AG08396 (cell line): ENCODE results near the gene COL13A1.

Experiments
- DNase-seq: peaks from one replicate; pipeline ENCODE4 v3.0.0; 2012; ENCODE audit warnings: low spot score, mixed read lengths

The COL13A1 gene

DNA sequence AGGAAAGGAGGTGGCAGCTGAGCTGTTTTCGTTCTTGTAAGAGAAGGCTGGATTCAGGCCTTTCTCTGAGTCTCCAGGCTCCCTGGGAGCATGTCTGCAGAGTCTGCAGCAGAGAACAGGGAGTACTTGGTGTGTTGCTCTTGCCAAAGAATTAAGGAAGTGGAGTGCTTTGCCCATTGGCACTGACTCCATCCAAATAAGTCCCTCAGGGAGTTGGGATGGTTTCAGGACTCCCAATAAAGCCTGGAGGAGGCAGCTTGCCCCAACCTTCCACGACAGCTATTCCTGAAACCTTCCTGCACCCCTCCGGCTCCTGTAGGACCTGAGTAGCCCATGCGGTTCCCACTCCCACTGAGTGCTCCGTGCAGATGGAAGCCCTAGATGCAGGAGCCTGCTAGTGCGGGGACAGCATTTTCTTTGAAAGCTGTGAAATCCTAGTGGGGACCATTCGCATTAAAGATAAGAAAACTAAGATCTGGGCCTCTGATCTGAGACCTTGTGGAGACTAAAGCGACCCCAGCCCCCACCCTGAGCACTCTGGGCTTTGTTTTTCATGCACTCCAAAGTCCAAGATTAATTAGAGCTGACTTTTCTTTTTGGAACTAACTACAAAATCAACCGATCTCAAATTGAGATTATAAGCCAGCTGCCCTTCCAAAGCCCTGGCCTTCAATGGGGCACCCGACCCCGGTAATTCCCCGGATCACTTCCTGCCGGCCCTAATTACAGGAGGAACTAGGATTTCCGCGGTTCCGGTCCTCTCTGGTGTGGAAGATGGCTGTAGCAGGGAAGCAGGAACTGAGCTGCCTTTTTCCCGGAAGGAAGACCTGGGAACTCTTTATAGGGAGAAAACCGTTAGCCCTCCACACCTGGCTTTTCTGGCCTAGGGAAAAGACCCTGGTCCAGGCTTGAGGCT, 110.2 kb downstream of the COL13A1 start:
- no peak for DNase-seq

- DNase-seq: no peak
Measured at GRCh38 chr10:69912589-69912988, 110.9 kb downstream of the COL13A1 start.

- DNase-seq: no peak
Measured at GRCh38 chr10:69913606-69914382, 112.1 kb downstream of the COL13A1 start.

DNA sequence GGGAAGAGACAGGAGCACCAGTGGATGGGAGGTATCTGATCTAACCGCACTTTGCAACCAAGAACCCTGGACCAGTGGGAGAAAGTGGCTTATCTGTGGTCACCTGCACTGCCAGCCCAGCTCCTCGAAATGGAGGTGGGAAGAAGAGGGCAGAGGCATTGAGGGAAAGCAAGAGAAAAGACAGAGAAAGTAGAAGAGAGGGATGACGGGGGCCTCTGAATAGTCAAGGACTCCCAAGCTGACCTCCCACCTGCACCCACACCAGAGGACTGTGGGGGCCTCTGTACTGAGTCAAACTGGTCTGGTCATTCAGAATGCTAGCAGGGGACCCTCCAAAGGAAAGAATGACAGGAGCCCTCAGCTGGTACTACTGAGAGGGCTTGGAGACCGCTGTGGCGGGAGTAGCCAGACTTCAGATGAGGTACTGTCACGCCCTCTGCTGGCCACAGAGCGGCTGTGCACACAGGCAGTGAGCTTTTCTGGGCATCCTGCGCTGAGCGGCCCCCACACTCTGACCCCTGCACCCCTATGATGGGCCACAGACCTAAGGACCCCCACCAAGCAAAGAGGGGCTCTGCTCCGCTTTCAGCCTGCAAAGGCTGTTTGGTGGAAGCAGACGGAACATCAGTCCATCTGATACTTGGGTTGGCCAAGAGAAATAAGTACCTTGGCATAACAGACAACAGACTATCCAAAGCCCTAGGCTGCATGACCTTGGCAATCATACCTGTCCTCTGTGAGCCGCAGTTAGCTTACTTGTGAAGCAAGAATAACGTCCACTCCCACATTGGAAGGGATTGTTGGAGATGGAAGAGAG, 112.9 kb downstream of the COL13A1 start:
- DNase-seq: peak; percentile 84

GRCh38 chr10:69915215-69915560, 113.5 kb downstream of the COL13A1 start:
- no peak for DNase-seq

GRCh38 chr10:69916118-69916517, 114.4 kb downstream of the COL13A1 start:
- DNase-seq: no peak

- DNase-seq: no peak
Measured at GRCh38 chr10:69918036-69918435, 116.3 kb downstream of the COL13A1 start.

- no peak for DNase-seq
Measured at GRCh38 chr10:69919250-69919649, 117.5 kb downstream of the COL13A1 start.

GRCh38 chr10:69925111-69925510, 123.4 kb downstream of the COL13A1 start:
- no peak for DNase-seq

DNA sequence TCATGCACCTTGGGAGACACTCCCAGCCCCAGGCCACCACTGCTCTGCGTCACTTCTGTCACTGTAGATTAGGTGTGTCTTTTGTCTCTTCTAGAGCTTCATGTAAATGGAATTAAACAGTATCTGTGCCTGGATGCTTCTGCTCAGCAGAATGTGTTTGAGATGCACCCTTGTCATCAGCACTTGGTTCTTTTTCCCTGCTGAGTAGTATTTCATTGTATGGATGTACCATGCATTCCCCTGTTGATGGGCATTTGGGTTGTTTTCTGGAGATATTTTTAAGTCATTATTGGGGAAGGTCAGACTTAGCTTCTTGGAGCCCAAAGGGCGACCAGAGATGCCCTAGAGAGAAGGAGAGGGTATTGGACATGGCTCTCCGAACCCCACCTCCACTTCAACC, 126.6 kb downstream of the COL13A1 start:
- DNase-seq: no peak

GRCh38 chr10:69929575-69929974, 127.9 kb downstream of the COL13A1 start:
- no peak for DNase-seq

DNA sequence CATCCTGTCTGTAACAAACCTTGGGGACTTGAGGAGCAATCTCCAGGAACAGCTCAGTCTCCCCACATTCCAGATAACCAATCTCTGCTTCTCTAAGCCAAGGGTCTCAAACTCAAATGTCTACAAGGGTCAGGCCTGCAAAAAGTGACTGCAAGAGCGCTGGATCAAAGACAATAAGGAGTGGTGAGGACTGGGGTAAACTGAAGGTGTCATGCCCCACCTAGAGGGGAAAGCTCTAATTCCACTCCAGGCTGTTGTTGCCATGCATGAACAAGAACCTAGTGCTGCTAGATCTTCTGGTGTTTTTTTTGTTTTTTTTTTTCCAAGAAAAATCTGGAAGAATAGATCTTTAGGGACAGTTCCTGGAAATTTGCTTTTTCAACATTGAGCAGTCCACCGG, 133.1 kb downstream of the COL13A1 start:
- no peak for DNase-seq

DNA sequence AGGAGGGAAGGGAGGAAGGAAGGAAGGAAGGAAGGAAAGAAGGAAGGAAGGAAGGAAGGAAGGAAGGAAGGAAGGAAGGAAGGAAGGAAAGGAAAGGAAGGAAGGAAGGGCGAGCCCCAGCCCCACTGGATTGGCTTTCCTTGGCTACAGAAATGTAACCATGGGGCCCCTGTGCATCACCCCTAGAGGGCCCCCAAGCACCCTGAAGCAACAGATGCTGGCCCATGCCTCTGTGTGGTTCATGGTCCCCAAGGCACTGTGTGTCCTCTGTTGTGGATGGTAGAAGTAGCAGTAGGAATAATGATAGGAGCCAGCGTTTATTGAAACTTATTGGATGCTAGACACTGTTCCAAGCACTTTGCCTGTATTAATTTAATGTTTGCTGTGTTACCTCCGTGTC, 134.4 kb downstream of the COL13A1 start:
- DNase-seq: no peak

GRCh38 chr10:69938541-69938991, 136.9 kb downstream of the COL13A1 start:
- DNase-seq: no peak

GRCh38 chr10:69939061-69939460, 137.4 kb downstream of the COL13A1 start:
- no peak for DNase-seq

DNA sequence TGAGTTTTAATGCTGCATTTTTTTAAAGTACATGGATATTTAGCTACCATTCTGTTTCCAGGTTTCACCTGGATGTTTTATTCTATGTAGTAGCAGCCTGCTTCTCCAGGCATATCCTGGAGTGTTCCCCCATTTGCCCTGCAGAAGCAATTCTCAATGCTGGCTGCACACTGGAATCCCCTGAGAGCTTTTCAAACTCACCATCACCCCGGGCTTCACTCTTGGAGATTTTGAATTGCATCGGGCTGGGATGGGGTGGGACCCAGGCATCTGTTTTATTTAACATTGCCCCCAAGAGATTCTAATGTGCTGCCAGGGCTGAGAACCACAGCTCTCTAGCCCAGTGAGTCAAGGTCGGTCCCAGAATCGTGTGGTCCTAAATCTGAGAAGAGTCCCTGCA, 137.8 kb downstream of the COL13A1 start:
- no peak for DNase-seq

DNA sequence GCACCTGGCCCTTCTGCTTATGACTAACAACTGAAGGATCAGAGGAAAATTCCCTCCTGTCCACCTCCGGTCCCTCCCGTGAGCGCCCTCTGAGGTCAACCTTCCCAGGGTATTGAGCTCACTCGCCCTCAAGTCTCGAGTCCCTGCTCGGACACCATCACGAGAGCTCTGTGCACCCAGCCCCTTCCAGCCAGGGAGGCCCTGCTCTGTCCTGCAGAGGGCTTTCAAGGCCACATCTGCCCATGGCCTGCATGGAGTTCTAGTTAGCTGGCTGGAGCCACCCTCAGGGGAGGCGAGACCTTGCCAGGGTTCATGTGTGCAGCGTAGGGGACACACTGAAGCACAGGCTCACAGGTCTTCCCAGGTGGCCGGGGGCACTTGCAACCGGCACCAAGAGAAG, 140.0 kb downstream of the COL13A1 start:
- no peak for DNase-seq

DNA sequence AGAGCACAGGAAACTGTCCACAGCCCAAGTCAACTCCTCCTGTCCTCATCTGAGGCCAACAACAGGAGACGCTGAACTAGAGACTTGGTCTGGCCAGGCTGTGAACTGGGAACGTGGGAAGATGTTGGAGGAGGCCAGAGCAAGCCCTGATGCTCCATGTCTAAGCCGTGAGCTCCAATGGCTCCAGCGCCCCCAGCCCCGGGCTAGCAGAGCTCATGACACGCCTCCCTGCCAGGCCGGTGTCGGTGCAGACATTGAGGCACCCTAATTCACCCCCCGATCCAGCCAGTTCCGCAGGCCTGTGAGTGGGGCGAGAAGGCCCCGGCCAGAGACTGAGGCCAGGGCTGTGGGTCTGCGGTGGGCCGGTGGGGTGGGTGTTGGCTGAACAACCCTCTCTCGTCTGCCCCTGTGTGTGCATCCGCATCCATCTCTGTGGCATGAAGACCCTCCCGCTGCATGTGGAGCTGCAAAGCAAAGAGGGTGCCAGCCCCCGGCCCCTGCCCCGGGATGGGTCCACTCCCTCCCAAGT, 141.7 kb downstream of the COL13A1 start:
- DNase-seq: no peak

DNA sequence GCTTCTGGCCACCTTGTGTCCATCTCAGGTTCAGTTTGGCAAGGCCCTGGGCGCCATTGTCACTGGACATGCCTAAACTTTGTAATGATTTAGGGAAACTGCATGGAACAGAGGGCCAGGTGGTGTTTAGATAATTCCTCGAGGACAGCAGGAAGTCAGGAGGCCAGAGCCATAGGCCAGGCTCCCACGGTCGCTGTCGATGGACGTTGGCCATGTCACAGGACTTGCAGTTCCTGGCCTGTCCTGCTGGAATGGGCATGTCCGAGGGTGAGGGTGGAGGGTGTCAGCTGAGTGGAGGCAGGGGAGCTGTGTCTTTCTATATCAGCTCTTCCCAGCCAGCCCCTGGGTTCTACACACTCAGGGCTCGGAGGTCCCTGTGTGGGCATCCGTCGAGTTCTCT, 143.1 kb downstream of the COL13A1 start:
- no peak for DNase-seq

DNA sequence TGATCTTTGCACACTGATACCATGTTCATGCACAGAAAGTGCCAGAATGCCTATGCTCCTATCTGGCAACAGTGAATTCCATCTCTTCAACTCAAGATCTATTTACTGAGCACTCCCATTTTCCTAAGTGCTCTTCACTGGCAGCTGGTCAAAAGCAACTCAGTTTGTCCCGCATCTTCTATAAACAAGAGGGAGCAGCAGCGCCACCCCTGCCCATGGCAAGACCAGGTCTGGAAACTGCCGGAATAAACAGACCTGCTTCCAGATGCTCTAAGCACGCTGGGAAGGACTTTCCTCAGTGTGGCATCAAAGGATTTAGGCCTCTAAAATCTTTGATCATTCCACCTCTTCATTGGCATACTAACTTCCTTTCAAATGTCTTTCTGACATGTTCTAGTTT, 146.6 kb downstream of the COL13A1 start:
- DNase-seq: no peak

DNA sequence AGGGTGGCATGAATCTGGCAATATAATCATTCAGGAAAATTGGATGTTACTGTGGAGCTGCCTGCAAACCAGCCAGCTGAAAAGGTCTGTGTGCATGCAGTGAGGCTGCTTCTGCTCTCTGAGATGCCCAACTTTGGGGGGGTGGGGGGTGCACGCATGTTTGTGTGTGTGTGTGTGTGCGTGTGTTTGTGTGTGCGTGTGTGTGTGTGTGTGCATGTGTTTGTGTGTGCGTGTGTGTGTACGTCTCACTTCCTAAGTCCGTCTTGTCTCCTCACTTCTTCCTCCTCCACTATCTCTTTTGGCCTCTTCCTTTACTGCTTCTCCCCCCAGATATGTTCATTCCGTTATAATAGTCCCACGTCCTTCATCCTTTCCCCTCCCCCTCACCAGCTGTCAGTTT, 148.1 kb downstream of the COL13A1 start:
- DNase-seq: no peak

DNA sequence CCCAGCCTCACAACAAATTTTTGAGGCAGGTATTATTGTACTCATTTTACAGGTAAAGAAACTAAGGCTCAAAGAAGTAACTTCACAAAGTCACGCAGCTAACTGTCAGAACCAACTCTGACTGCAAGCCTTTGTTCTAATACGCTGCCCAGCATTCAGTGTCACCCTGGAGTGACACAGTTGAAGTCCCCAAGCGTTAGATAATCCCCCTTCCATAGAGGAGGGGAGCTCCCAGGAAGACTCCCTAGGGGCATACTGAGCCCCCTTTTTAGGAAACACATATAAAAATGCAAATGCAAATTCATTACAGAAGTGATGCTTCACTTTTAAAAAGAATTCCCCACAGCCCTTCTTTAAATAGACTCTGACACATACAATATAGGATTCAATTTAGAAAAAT, 150.0 kb downstream of the COL13A1 start:
- DNase-seq: no peak
